BJ (cell line): ENCODE data around the gene TNIK. TPM values are rescaled to one million over a fixed set of nuclear protein-coding genes. Genes with fewer than 3 reads are reported as not detected.

Experiments
- CTCF ChIA-PET: fragments of 350-600 bp; formaldehyde crosslinking; extraction: SDS; loops from one replicate; lab custom pipeline; 2021; ENCODE audit warnings: antibody characterized with exemption, inconsistent platforms; lab: Yijun Ruan, JAX
- POLR2A ChIA-PET: fragments of 300-600 bp; sonication (Branson Sonifier 250); formaldehyde crosslinking; extraction: SDS; loops from one replicate; lab custom pipeline; 2021; ENCODE audit warnings: antibody characterized with exemption; lab: Charles Lee
- DNase-seq: peaks from one replicate; pipeline ENCODE4 v3.0.0-alpha.2; 2011; ENCODE audit warnings: low read depth
- H3K27me3 ChIP-seq: 2 replicates; pipeline ENCODE4 v1.6.0; 2011; ENCODE audit warnings: low read length; ENCODE audit not compliant: control insufficient read depth, insufficient read depth
- H3K36me3 ChIP-seq: 2 replicates; pipeline ENCODE4 v1.5.1; 2011; ENCODE audit warnings: low read length; ENCODE audit not compliant: control insufficient read depth, insufficient read depth
- H3K4me3 ChIP-seq: 2 replicates; pipeline ENCODE4 v1.5.1; 2011; ENCODE audit warnings: low read depth, mild to moderate bottlenecking, control low read depth, low read length
- CTCF ChIP-seq: IDR thresholded peaks from 2 replicates; pipeline ENCODE4 v1.5.1; 2011; ENCODE audit warnings: low read depth, mild to moderate bottlenecking, control low read depth, inconsistent platforms, low read length, moderate library complexity; ENCODE audit not compliant: insufficient read depth
- polyA plus RNA-seq: library from polyadenylated mRNA; depleted of rRNA; stranded (reverse); fragments of >200 nt; gene quantifications from 2 replicates; pipeline ENCODE4 v1.2.3, GENCODE V29; 2011

Gene TNIK
- polyA plus RNA-seq, 1 experiment, result 2.1 TPM

- Histone ChIP-seq H3K27me3 (no peaks in the 10 kb centered on the region), H3K4me3 (no peak overlapping the region), H3K36me3 (no peaks in the 10 kb centered on the region)
- TF ChIP-seq CTCF, result no peak
- CTCF ChIA-PET, result interaction anchor here (0.6 kb wide), 1 partner anchor 10 kb away, joined by 3 read pairs; no protein-coding TSS in a partner anchor
- DNase-seq, result peak; percentile 52
- POLR2A ChIA-PET, result interaction anchor here (0.7 kb wide), 1 partner anchor 51 kb away, joined by 5 read pairs; no protein-coding TSS in a partner anchor
Measured at GRCh38 chr3:171446801-171447578, 13.2 kb downstream of the TNIK start.

DNA sequence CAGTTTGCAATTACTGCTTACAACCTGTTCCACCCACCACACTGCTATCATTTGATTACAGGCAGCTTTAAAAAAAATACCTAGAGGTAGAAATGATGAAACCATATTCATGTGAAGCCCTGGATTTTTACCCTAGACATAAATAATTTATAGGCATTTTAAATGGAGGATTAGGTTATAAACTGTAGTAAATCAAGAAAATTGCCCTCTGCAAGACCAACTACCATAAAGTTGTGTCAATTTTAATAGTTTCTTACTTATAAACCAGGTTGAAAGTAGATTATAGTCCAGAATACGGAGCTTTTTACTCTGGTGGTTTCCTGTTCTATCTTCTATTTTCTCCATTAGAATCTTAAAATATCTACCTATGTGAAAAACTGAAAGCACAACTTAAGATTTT is 13.9 kb downstream of the TNIK start:
- no peak for DNase-seq
- CTCF ChIA-PET, result interaction anchor here (0.8 kb wide), 1 partner anchor 485 kb away, joined by 3 read pairs; no protein-coding TSS in a partner anchor
- POLR2A ChIA-PET, result no interaction called here

DNA sequence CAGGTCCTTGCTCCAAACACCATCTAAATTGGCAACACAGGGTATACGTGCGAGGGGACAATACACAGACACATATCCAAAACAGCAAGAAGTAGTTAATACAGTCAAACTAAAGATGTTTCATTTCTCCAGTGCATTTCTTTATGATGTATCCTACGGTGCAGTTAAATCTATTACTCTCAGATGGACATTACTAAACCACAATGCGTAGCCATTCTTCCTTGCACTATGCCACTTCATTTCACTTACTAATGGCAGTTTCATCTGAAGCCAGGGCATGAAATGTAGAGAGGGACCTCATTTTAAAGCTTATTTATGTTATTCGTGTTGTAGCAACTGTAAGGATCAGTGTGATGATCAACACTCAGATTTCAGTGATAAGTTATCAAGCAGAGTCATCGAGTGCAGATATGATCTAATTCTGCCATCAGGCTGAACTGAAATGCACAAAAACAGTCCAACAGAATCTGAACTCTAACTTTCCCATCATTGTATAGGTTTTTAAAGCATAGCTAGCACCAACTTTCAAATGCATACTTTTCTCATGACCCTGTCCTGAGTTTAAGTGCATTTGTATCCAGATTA is 14.5 kb downstream of the TNIK start:
- ChIA-PET CTCF (interaction anchor here (0.8 kb wide), 1 partner anchor 484 kb away, joined by 3 read pairs; no protein-coding TSS in a partner anchor), POLR2A (no interaction called here)

More for the DNA sequence above, 13.9 kb downstream of the TNIK start:
- no peak for TF ChIP-seq CTCF
- Histone ChIP-seq H3K4me3 (no peak overlapping the region), H3K36me3 (no peaks in the 10 kb centered on the region), H3K27me3 (no peaks in the 10 kb centered on the region)

GRCh38 chr3:171444001-171444690 is 16.1 kb downstream of the TNIK start:
- no peak for DNase-seq
- ChIA-PET POLR2A (no interaction called here), CTCF (interaction anchor here (1.7 kb wide), 1 partner anchor 256 kb away, joined by 6 read pairs; no protein-coding TSS in a partner anchor)
- Histone ChIP-seq H3K4me3 (no peak overlapping the region), H3K27me3 (no peaks in the 10 kb centered on the region), H3K36me3 (no peaks in the 10 kb centered on the region)
- no peak for TF ChIP-seq CTCF

More for the DNA sequence above, 14.5 kb downstream of the TNIK start:
- TF ChIP-seq CTCF, result no peak
- H3K27me3 ChIP-seq, result no peaks in the 10 kb centered on the region
- H3K36me3 ChIP-seq, result no peaks in the 10 kb centered on the region
- no peak for DNase-seq
- no peak overlapping the region for H3K4me3 ChIP-seq
